Calu3 (cell line): ENCODE measurements around the gene NDOR1. TPM values are rescaled to one million over a fixed set of nuclear protein-coding genes. Genes with fewer than 3 reads are reported as not detected.

Experiments used
- BruUV-seq: library from RNA; stranded (reverse); fragments of 400-500 nt; replicated peaks from 2 replicates; lab custom pipeline; 2021; lab: Mats Ljungman, UMichigan
- CTCF ChIA-PET: fragments of 300-600 bp; sonication (Branson Sonifier 250); formaldehyde crosslinking; loops from one replicate; lab custom pipeline; 2022; ENCODE audit warnings: antibody characterized with exemption; lab: Charles Lee
- DNase-seq: peaks from one replicate; pipeline ENCODE4 v3.0.0; 2022
- H3K27ac Mint-ChIP-seq: one replicate; pipeline ENCODE4 v1.8.0; 2022; ENCODE audit warnings: mixed read lengths; ENCODE audit not compliant: unreplicated experiment
- H3K27me3 Mint-ChIP-seq: one replicate; pipeline ENCODE4 v1.8.0; 2022; ENCODE audit warnings: mixed read lengths; ENCODE audit not compliant: unreplicated experiment
- H3K36me3 Mint-ChIP-seq: one replicate; pipeline ENCODE4 v1.8.0; 2022; ENCODE audit warnings: mild to moderate bottlenecking, moderate library complexity, mixed read lengths; ENCODE audit not compliant: insufficient read depth, unreplicated experiment
- H3K4me1 Mint-ChIP-seq: one replicate; pipeline ENCODE4 v1.8.0; 2022; ENCODE audit warnings: mild to moderate bottlenecking, low read depth, mixed read lengths; ENCODE audit not compliant: unreplicated experiment
- H3K4me3 Mint-ChIP-seq: one replicate; pipeline ENCODE4 v1.8.0; 2022; ENCODE audit warnings: mild to moderate bottlenecking, low read depth, moderate library complexity, mixed read lengths; ENCODE audit not compliant: unreplicated experiment
- H3K9me3 Mint-ChIP-seq: one replicate; pipeline ENCODE4 v1.8.0; 2022; ENCODE audit warnings: low read depth, mixed read lengths; ENCODE audit not compliant: unreplicated experiment
- intact Hi-C: fragments of 100-400 bp; cut with micrococcal nuclease; formaldehyde crosslinking; loops from one replicate; pipeline ENCODE4 v1.10.0; 2022; ENCODE audit not compliant: unreplicated experiment
- total RNA-seq: library from RNA; stranded (reverse); gene quantifications from 2 replicates; pipeline ENCODE4 v1.2.3, GENCODE V29; 2022
- TF ChIP-seq, protein P1 (sequence below): fragments of 200-600 bp; IDR thresholded peaks from one replicate; pipeline ENCODE4 v1.8.0; 2022; ENCODE audit warnings: antibody characterized with exemption; ENCODE audit not compliant: unreplicated experiment

NDOR1 gene
- total RNA-seq, 1 experiment from 2014 or later, result 27.7 TPM

DNA sequence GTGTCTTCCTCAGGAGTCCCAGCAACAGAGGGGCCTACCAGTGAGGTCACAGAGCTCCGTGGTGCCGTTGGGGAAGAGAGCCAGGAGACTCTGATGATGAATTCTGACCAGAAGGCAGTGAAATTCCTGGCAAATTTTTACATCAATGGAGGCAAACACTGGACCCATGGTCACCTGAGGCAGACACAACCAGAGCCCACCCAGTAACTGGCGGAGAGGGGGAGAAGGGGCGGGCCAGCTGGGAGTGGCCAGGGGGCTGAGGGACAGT is 45.6 kb downstream of the NDOR1 start, which contains the start of gene STPG3:
Gene STPG3 (plus strand): TSS at position 93 of the 268 bp plus-strand sequence. CDS start 1 bp downstream, at position 94.
- no peaks in the 10 kb centered on the region for H3K9me3 Mint-ChIP-seq
- TF ChIP-seq, protein P1, sequence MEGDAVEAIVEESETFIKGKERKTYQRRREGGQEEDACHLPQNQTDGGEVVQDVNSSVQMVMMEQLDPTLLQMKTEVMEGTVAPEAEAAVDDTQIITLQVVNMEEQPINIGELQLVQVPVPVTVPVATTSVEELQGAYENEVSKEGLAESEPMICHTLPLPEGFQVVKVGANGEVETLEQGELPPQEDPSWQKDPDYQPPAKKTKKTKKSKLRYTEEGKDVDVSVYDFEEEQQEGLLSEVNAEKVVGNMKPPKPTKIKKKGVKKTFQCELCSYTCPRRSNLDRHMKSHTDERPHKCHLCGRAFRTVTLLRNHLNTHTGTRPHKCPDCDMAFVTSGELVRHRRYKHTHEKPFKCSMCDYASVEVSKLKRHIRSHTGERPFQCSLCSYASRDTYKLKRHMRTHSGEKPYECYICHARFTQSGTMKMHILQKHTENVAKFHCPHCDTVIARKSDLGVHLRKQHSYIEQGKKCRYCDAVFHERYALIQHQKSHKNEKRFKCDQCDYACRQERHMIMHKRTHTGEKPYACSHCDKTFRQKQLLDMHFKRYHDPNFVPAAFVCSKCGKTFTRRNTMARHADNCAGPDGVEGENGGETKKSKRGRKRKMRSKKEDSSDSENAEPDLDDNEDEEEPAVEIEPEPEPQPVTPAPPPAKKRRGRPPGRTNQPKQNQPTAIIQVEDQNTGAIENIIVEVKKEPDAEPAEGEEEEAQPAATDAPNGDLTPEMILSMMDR, result no peak
- no peak within 1 kb of the TSS for H3K4me3 Mint-ChIP-seq
- DNase-seq, result no peak
- H3K27ac Mint-ChIP-seq, result no peak within 1 kb of the TSS
- BruUV-seq, result no TSS peak
- H3K27me3 Mint-ChIP-seq, result no peaks in the 10 kb centered on the region
- peaks cover 34% of the 10 kb centered on the region for H3K36me3 Mint-ChIP-seq
- H3K4me1 Mint-ChIP-seq, result no peaks in the 10 kb centered on the region
- intact Hi-C loops, result no loop called here
- CTCF ChIA-PET, result interaction anchor here (0.6 kb wide), 1 partner anchor 307 kb away, joined by 4 read pairs; no protein-coding TSS in a partner anchor

DNA sequence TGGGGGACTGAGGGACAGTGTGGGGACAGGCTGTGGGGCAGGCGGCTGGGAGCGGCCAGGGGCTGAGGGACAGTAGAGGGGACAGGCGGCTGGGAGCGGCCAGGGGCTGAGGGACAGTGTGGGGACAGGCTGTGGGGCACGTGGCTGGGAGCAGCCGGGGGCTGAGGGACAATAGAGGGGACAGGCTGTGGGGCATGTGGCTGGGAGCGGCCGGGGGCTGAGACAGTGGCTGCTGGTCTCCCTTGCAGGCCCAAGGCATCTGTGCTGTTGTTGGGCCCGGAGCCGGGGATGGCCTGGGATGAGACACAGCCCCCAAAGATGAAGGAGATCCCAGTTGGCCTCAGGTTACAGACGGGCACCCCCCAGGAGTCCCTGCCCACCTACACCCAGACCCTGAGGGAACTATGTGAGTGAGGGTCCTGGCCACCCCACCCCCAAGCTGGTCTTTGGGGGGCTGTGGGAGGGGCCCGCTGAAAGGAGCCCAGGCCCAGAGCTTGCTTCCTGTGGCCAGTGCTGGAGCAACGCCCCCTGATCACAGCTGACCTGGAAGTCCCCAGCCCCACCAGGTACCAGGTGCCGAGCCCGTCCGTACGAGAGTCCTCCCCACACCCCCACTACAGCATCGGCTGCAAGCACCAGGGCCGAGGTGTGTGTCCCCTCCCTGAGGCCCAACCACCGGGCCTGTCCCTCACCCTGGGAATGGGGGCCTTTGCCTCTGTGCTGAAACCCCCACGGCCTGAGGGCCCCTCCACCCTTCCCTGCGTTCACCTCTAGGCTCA is 46.2 kb downstream of the NDOR1 start:
- Mint-ChIP-seq H3K4me3 (no peak overlapping the region), H3K36me3 (peaks cover 39% of the 10 kb centered on the region), H3K9me3 (no peaks in the 10 kb centered on the region), H3K27ac (no peak overlapping the region), H3K27me3 (no peaks in the 10 kb centered on the region), H3K4me1 (no peaks in the 10 kb centered on the region)
- TF ChIP-seq, protein P1, result no peak
- BruUV-seq, result no TSS peak
- CTCF ChIA-PET, result interaction anchor here (0.6 to 1.0 kb wide), 2 partner anchors 10 to 306 kb away, joined by 3 to 4 read pairs; no protein-coding TSS in a partner anchor
- no peak for DNase-seq
- intact Hi-C loops, result no loop called here

GRCh38 chr9:137252555-137253506 is 47.3 kb downstream of the NDOR1 start:
- Mint-ChIP-seq H3K27ac (no peak overlapping the region), H3K4me1 (no peaks in the 10 kb centered on the region), H3K9me3 (no peaks in the 10 kb centered on the region), H3K4me3 (no peak overlapping the region), H3K36me3 (peaks cover 39% of the 10 kb centered on the region), H3K27me3 (no peaks in the 10 kb centered on the region)
- TF ChIP-seq, protein P1, result no peak
- intact Hi-C loops, result no loop called here
- CTCF ChIA-PET, result no interaction called here
- DNase-seq, result no peak
- BruUV-seq, result no TSS peak
